Thymus (tissue), 11 donors: ENCODE data around the gene RASL11B. TPM values are rescaled to one million over a fixed set of nuclear protein-coding genes. Genes with fewer than 3 reads are reported as not detected.

Experiments
- DNase-seq, 9 donors: peaks; one replicate each; pipeline ENCODE4 v3.0.0-alpha.2; 2013; ENCODE audit warnings: low spot score in 9 of 9, low read depth in 6 of 9, missing footprints in 1 of 9
- H3K27ac ChIP-seq, 2 donors: one replicate each; pipeline ENCODE4 v1.5.1; 2013; ENCODE audit warnings: control low read depth in 1 of 2, low read depth in 1 of 2, low read length in 1 of 2, mild to moderate bottlenecking in 1 of 2, moderate library complexity in 1 of 2
- H3K27me3 ChIP-seq, 2 donors: one replicate each; pipeline ENCODE4 v1.5.1; 2013; ENCODE audit warnings: low read length in 1 of 2; ENCODE audit not compliant: control insufficient read depth in 2 of 2, insufficient read depth in 1 of 2
- H3K36me3 ChIP-seq, 2 donors: one replicate each; pipeline ENCODE4 v1.5.1; 2013; ENCODE audit warnings: low read length in 1 of 2, mild to moderate bottlenecking in 1 of 2, moderate library complexity in 1 of 2; ENCODE audit not compliant: control insufficient read depth in 2 of 2, insufficient read depth in 2 of 2
- H3K4me1 ChIP-seq, 2 donors: one replicate each; pipeline ENCODE4 v1.5.1; 2013; ENCODE audit warnings: low read length in 2 of 2; ENCODE audit not compliant: control insufficient read depth in 2 of 2, insufficient read depth in 2 of 2
- H3K4me3 ChIP-seq, 2 donors: one replicate each; pipeline ENCODE4 v1.5.1; 2013; ENCODE audit warnings: low read length in 2 of 2, control low read depth in 1 of 2, mild to moderate bottlenecking in 1 of 2
- H3K9me3 ChIP-seq, 2 donors: one replicate each; pipeline ENCODE4 v1.5.1; 2013; ENCODE audit warnings: low read length in 1 of 2, mild to moderate bottlenecking in 1 of 2; ENCODE audit not compliant: control insufficient read depth in 2 of 2, insufficient read depth in 1 of 2
- WGBS: extraction: QIAGEN DNeasy Blood & Tissue Kit; methylation state at CpG from one replicate; pipeline ENCODE4 v1.1.7; 2013; 5-methylcytosine and 5-hydroxymethylcytosine counted together
- polyA plus RNA-seq: library from polyadenylated mRNA; stranded (reverse); fragments of 200-250 nt; gene quantifications from one replicate; pipeline ENCODE4 v1.2.3, GENCODE V29; 2013
- total RNA-seq: library from RNA; stranded (reverse); fragments of 120-200 nt; gene quantifications from one replicate; pipeline ENCODE4 v1.2.4, GENCODE V29; 2013
- donor health status: healthy.

Gene RASL11B
- total and polyA plus RNA-seq, 2 donors, result 0.52 to 1.2 TPM

GRCh38 chr4:52852711-52853110, 9.4 kb upstream of the RASL11B start:
- 94% methylated on average over 3 of the region's 3 CpGs for WGBS
- H3K27ac ChIP-seq, result no peak overlapping the region
- DNase-seq, result no peak
- H3K4me1 ChIP-seq, result peaks cover 0 to 7% of the 10 kb centered on the region in 2 donors
- H3K9me3 ChIP-seq, result peaks cover 0 to 3% of the 10 kb centered on the region in 2 donors
- no peaks in the 10 kb centered on the region for H3K27me3 ChIP-seq
- no peaks in the 10 kb centered on the region for H3K36me3 ChIP-seq
- no peak overlapping the region for H3K4me3 ChIP-seq

GRCh38 chr4:52853351-52853750, 8.8 kb upstream of the RASL11B start:
- Histone ChIP-seq H3K27ac (no peak overlapping the region), H3K27me3 (no peaks in the 10 kb centered on the region), H3K9me3 (peaks cover 0 to 3% of the 10 kb centered on the region in 2 donors), H3K4me1 (peaks cover 0 to 6% of the 10 kb centered on the region in 2 donors), H3K36me3 (no peaks in the 10 kb centered on the region), H3K4me3 (no peak overlapping the region)
- no peak for DNase-seq

GRCh38 chr4:52856801-52857200, 5.3 kb upstream of the RASL11B start:
- peaks cover 0 to 14% of the 10 kb centered on the region in 2 donors for H3K4me1 ChIP-seq
- H3K27me3 ChIP-seq, result peaks cover 0 to 15% of the 10 kb centered on the region in 2 donors
- no peak overlapping the region for H3K27ac ChIP-seq
- no peaks in the 10 kb centered on the region for H3K36me3 ChIP-seq
- peaks cover 0 to 3% of the 10 kb centered on the region in 2 donors for H3K9me3 ChIP-seq
- peak in 3 of 9 donors; percentile 25 to 48 (median 34) for DNase-seq
- H3K4me3 ChIP-seq, result no peak overlapping the region
- WGBS, result 98% methylated on average over 1 of the region's 1 CpG

DNA sequence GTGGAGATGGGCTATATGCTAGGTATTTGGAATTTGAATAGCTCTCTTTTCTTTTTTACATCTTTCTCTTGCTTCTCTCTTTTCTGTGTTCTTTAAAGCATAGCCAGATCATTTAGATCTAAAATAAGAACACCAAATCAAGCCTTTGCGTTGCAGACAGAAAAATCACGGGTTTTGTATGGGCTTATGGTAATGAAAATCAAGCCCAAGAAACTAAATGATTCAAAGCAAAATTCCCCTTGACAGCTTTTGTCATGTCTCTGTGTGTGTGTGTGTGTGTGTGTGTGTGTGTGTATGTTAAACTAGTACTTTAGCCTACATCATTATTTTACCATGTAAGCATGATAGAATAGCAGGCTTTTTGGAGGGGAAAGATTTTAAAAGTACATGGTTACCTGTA, 1.8 kb upstream of the RASL11B start:
- H3K27me3 ChIP-seq, result peaks cover 10 to 31% of the 10 kb centered on the region in 2 donors
- H3K4me3 ChIP-seq, result no peak overlapping the region
- 94% methylated on average over 2 of the region's 2 CpGs for WGBS
- H3K4me1 ChIP-seq, result peaks cover 4 to 17% of the 10 kb centered on the region in 2 donors
- peaks cover 0 to 3% of the 10 kb centered on the region in 2 donors for H3K9me3 ChIP-seq
- no peaks in the 10 kb centered on the region for H3K36me3 ChIP-seq
- DNase-seq, result no peak
- H3K27ac ChIP-seq, result no peak overlapping the region

DNA sequence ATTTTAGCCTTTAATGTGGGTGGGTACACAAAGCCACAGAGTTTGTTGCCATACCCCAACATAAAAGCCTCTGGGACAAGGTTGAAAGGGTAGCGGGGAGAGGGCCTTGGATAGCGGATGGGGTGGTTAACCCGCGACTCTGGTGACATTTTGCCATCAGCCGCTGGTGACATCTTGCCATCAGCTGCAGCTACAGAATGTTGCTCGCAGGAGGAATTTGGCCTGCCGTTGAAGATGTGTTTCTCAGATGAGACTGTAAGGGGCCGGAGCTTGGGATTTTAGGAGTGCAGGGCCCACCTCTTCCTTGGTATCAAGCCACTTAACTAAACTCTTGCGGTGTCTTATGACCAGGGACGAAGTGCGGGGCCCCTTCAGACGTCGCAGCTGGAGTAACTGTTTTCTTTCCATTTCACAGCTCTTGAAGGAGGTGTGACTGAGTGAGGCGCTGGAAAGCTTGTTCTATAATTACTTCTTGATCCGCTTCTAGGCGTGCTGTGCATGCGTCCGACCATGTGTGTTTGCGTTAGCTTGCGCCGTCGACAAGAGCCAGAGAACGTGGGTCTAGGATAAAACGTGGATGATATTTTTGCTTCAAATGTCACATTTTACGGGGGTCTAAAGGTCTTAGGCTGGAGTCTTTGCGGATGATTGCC, 820 bp upstream of the RASL11B start:
- peaks cover 10 to 31% of the 10 kb centered on the region in 2 donors for H3K27me3 ChIP-seq
- WGBS, result 62% methylated on average over 26 of the region's 26 CpGs
- H3K4me1 ChIP-seq, result peaks cover 4 to 17% of the 10 kb centered on the region in 2 donors
- DNase-seq, result peak in 1 of 9 donors; percentile 11
- no peaks in the 10 kb centered on the region for H3K36me3 ChIP-seq
- peak overlapping the region; percentile 47 to 53 for H3K4me3 ChIP-seq
- H3K27ac ChIP-seq, result no peak overlapping the region
- H3K9me3 ChIP-seq, result peaks cover 0 to 3% of the 10 kb centered on the region in 2 donors

GRCh38 chr4:52862639-52863161, 583 bp downstream of the RASL11B start:
- H3K27me3 ChIP-seq, result peaks cover 10 to 31% of the 10 kb centered on the region in 2 donors
- 24% methylated on average over 23 of the region's 23 CpGs for WGBS
- no peak overlapping the region for H3K27ac ChIP-seq
- H3K9me3 ChIP-seq, result no peaks in the 10 kb centered on the region
- DNase-seq, result peak in 1 of 9 donors; percentile 11
- H3K36me3 ChIP-seq, result no peaks in the 10 kb centered on the region
- H3K4me1 ChIP-seq, result peaks cover 4 to 13% of the 10 kb centered on the region in 2 donors
- H3K4me3 ChIP-seq, result peak overlapping the region; percentile 47 to 53

DNA sequence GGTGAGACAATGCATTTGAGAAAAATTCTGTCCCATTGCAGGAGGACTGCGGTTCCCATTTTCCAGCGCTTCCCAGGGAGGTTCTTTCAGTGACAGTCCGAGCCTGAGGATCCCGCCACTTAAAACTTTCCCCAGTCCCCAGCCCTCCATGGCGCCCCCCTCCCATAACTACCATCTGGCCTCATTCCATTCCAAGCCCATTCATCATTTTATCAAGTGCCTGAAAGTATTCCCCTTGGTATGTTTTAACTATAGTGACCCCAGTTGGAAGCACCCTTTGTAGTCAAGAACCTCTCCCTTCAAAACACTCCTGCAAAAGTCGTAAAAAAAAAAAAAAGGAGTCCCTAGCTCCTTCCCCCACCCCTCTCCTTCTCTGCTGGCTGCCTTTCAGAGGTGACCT, 1.2 kb downstream of the RASL11B start:
- no peak for DNase-seq
- Histone ChIP-seq H3K27me3 (peaks cover 10 to 31% of the 10 kb centered on the region in 2 donors), H3K9me3 (no peaks in the 10 kb centered on the region), H3K36me3 (no peaks in the 10 kb centered on the region), H3K4me1 (peaks cover 4 to 13% of the 10 kb centered on the region in 2 donors), H3K27ac (no peak overlapping the region), H3K4me3 (no peak overlapping the region)
- 94% methylated on average over 6 of the region's 6 CpGs for WGBS

DNA sequence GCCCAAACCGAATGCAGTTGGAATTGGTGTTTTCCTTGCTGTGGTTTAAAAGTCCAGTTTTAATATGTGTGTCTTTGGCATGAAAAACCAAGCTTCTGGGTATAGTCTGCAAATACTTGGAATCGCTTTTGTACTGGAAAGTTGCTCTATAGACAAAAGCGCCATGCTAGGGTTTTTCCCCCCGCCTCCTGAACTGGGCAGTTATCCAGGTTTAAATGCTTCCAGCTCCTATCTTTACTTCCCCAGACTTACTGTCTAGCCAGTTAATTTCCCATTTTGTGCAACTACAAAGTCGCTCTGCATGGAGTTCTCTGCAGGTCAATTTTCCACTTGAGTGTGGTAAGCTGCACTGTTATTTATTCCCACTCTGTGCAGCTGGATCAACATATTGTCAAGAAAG, 2.7 kb downstream of the RASL11B start:
- no peak for DNase-seq
- Histone ChIP-seq H3K36me3 (no peaks in the 10 kb centered on the region), H3K4me1 (peaks cover 4 to 13% of the 10 kb centered on the region in 2 donors), H3K27me3 (peaks cover 10 to 29% of the 10 kb centered on the region in 2 donors), H3K4me3 (no peak overlapping the region), H3K27ac (no peak overlapping the region), H3K9me3 (no peaks in the 10 kb centered on the region)
- 91% methylated on average over 5 of the region's 5 CpGs for WGBS

DNA sequence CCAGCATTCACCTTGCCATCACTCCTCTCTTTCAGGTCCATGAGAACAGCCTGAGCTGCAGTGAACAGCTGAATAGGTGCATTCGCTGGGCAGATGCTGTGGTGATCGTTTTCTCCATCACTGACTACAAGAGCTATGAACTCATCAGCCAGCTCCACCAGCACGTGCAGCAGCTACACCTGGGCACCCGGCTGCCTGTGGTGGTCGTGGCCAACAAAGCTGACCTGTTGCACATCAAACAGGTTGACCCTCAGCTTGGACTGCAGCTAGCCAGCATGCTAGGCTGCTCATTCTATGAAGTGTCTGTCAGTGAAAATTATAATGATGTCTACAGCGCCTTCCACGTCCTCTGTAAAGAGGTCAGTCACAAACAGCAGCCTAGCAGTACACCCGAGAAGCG, 3.2 kb downstream of the RASL11B start:
- peaks cover 4 to 13% of the 10 kb centered on the region in 2 donors for H3K4me1 ChIP-seq
- H3K9me3 ChIP-seq, result no peaks in the 10 kb centered on the region
- no peaks in the 10 kb centered on the region for H3K36me3 ChIP-seq
- WGBS, result 98% methylated on average over 9 of the region's 9 CpGs
- no peak overlapping the region for H3K27ac ChIP-seq
- DNase-seq, result no peak
- H3K27me3 ChIP-seq, result peaks cover 10 to 27% of the 10 kb centered on the region in 2 donors
- H3K4me3 ChIP-seq, result no peak overlapping the region
